HL-60 (cell line): Measurements from ENCODE around the gene DENND1A.

Experiments used
- DNase-seq, 2 experiments: peaks; one replicate each; pipeline ENCODE4 v3.0.0-alpha.2; 2010 to 2020; ENCODE audit warnings: low read depth in 1 of 2, low spot score in 1 of 2
- H3K27ac ChIP-seq: fragments of 250-450 bp; sonication (Bioruptor Pico); replicated peaks from 2 replicates; pipeline ENCODE4 v1.5.1; 2020; ENCODE audit warnings: mild to moderate bottlenecking, moderate library complexity
- H3K27me3 ChIP-seq: fragments of 250-450 bp; sonication (Bioruptor Pico); 2 replicates; pipeline ENCODE4 v1.5.1; 2021; ENCODE audit warnings: mild to moderate bottlenecking, moderate library complexity; ENCODE audit not compliant: insufficient read depth, poor library complexity, severe bottlenecking
- H3K4me3 ChIP-seq: replicated peaks from 2 replicates; pipeline ENCODE4 v1.5.1; 2011; ENCODE audit warnings: mild to moderate bottlenecking, control low read depth, low read length; ENCODE audit not compliant: insufficient read depth
- CTCF ChIP-seq: IDR thresholded peaks from one replicate; pipeline ENCODE4 v1.5.1; 2011; ENCODE audit warnings: low read length, control low read depth, inconsistent platforms; ENCODE audit not compliant: insufficient read depth
- GABPA ChIP-seq: IDR thresholded peaks from 2 replicates; pipeline ENCODE4 v1.6.1; 2012; ENCODE audit warnings: low read depth
- POLR2AphosphoS5 ChIP-seq: IDR thresholded peaks from 2 replicates; pipeline ENCODE4 v1.6.1; 2012; ENCODE audit warnings: low read depth
- REST ChIP-seq: IDR thresholded peaks from 2 replicates; pipeline ENCODE4 v1.6.1; 2012; ENCODE audit warnings: low read depth; ENCODE audit not compliant: insufficient replicate concordance
- SPI1 ChIP-seq: IDR thresholded peaks from 2 replicates; pipeline ENCODE4 v1.6.1; 2012; ENCODE audit warnings: low read depth, mild to moderate bottlenecking, borderline replicate concordance

Gene DENND1A

GRCh38 chr9:123455187-123455586 is 474.7 kb downstream of the DENND1A start:
- no peak for DNase-seq
- Histone ChIP-seq H3K27me3 (no peaks in the 10 kb centered on the region), H3K4me3 (no peak overlapping the region), H3K27ac (no peak overlapping the region)
- TF ChIP-seq POLR2AphosphoS5: no peak
- no peak for TF ChIP-seq REST
- no peak for TF ChIP-seq SPI1
- TF ChIP-seq GABPA: no peak
- no peak for TF ChIP-seq CTCF

- no peak overlapping the region for H3K4me3 ChIP-seq
- no peak for DNase-seq
- TF ChIP-seq CTCF: no peak
- TF ChIP-seq POLR2AphosphoS5: no peak
- TF ChIP-seq SPI1: no peak
- no peak for TF ChIP-seq GABPA
- no peak overlapping the region for H3K27ac ChIP-seq
- H3K27me3 ChIP-seq: no peaks in the 10 kb centered on the region
Measured at GRCh38 chr9:123454361-123454760, 475.6 kb downstream of the DENND1A start.

- H3K4me3 ChIP-seq: no peak overlapping the region
- no peaks in the 10 kb centered on the region for H3K27me3 ChIP-seq
- DNase-seq: no peak
- TF ChIP-seq GABPA (no peak), POLR2AphosphoS5 (no peak), SPI1 (no peak)
- H3K27ac ChIP-seq: no peak overlapping the region
Measured at GRCh38 chr9:123453831-123454321, 476.1 kb downstream of the DENND1A start.

GRCh38 chr9:123453076-123453667 is 476.8 kb downstream of the DENND1A start:
- Histone ChIP-seq H3K27ac (no peak overlapping the region), H3K27me3 (no peaks in the 10 kb centered on the region), H3K4me3 (no peak overlapping the region)
- DNase-seq: no peak
- no peak for TF ChIP-seq REST
- TF ChIP-seq SPI1: no peak
- TF ChIP-seq CTCF: no peak
- TF ChIP-seq POLR2AphosphoS5: no peak
- no peak for TF ChIP-seq GABPA
